ENCODE results near the gene MCTP2.

Gene MCTP2

GRCh38 chr15:94263341-94264273 lies 32.2 kb downstream of the MCTP2 start:
- peak; percentile 4 for DNase-seq

GRCh38 chr15:94265009-94265408 lies 33.6 kb downstream of the MCTP2 start:
- DNase-seq = no peak

GRCh38 chr15:94265982-94266381 lies 34.6 kb downstream of the MCTP2 start:
- no peak for DNase-seq

- DNase-seq = no peak
These were observed 35.4 kb downstream of the MCTP2 start for GRCh38 chr15:94266789-94267188.

- DNase-seq = no peak
These were observed 38.6 kb downstream of the MCTP2 start for GRCh38 chr15:94269954-94270353.

- no peak for DNase-seq
These were observed 39.2 kb downstream of the MCTP2 start for GRCh38 chr15:94270570-94270969.

GRCh38 chr15:94272251-94272898 lies 41.0 kb downstream of the MCTP2 start:
- no peak for DNase-seq

GRCh38 chr15:94273826-94274225 lies 42.5 kb downstream of the MCTP2 start:
- DNase-seq = no peak

- DNase-seq = no peak
These were observed 43.4 kb downstream of the MCTP2 start for GRCh38 chr15:94274745-94275144.

- no peak for DNase-seq
These were observed 46.1 kb downstream of the MCTP2 start for GRCh38 chr15:94277485-94277884.

- DNase-seq = no peak
These were observed 48.4 kb downstream of the MCTP2 start for GRCh38 chr15:94279736-94280135.

- no peak for DNase-seq
These were observed 48.9 kb downstream of the MCTP2 start for GRCh38 chr15:94280301-94280700.

GRCh38 chr15:94282269-94283250 lies 51.2 kb downstream of the MCTP2 start:
- DNase-seq = no peak

GRCh38 chr15:94286583-94286982 lies 55.2 kb downstream of the MCTP2 start:
- no peak for DNase-seq

GRCh38 chr15:94287794-94288246 lies 56.5 kb downstream of the MCTP2 start:
- no peak for DNase-seq

- DNase-seq = no peak
These were observed 59.4 kb downstream of the MCTP2 start for GRCh38 chr15:94290730-94291129.

GRCh38 chr15:94293411-94294402 lies 62.3 kb downstream of the MCTP2 start:
- DNase-seq = no peak

GRCh38 chr15:94294556-94294955 lies 63.2 kb downstream of the MCTP2 start:
- DNase-seq = no peak

- no peak for DNase-seq
These were observed 63.9 kb downstream of the MCTP2 start for GRCh38 chr15:94295275-94295674.

- DNase-seq = no peak
These were observed 65.4 kb downstream of the MCTP2 start for GRCh38 chr15:94296717-94297116.

- peak; percentile 57 for DNase-seq
These were observed 66.2 kb downstream of the MCTP2 start for GRCh38 chr15:94297558-94297957.

- no peak for DNase-seq
These were observed 67.0 kb downstream of the MCTP2 start for GRCh38 chr15:94298364-94298763.
